Measurements from ENCODE around the gene PLXNA3.
"Not testable (repeated sequence)": the region's sequence is repeated elsewhere in the genome, so short reads cannot be mapped to it uniquely, and the experiment has no call there.

The PLXNA3 gene

DNA sequence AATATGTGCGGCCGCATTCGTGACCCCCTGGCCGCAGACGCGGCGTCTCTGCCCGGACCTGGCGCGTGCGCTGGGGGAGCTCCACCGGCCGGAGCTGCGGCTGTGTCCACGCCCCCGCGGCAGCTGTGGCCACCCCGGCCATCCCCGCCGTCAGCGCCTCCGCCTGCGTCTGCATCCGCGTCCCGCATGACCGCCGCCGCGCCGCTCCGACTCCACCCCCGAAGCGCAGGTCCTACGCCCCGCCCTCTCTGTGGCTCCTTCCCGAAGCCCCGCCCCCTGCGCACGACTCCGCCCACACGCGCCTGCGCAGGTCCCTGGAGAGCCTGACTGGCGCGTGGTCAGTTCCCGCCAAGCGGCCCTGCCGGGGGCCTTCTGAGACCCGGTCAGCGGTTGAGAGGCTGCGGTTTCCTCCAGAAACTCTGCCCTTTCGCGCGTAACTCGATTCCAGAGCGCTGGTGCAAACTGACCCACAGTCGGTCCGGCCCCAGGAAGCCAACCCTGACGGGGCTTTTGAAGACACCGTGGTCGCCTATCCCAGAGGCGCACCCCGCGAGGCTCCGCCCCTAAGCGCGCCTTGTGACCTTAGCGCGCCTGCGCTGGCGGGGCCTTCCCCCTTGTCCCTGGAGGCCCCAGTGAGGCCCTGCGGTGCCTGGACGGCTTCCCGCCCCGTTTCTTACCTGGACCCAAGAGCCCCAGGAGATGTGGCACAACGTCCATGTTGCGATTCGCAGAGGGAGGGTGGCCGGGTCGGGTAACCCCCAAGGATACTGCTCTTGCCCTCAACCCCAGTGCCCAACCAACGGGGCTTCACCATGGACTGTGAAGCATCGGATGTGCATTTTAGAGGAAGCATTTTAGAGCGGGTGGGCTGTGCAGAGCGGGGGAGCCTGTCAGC, 20.9 kb downstream of the PLXNA3 start, which contains the start of gene LAGE3:
Gene LAGE3 (minus strand): TSS at position 554 of the 895 bp plus-strand sequence. CDS start 366 bp downstream, at position 188.
- DNase-seq (ENCODE audit: low read depth in 2 of 2), result peak; percentile 87 to 91

- no peak for DNase-seq (ENCODE audit: low read depth in 2 of 2)
Measured at GRCh38 chrX:154481195-154481594, 23.1 kb downstream of the PLXNA3 start.

DNA sequence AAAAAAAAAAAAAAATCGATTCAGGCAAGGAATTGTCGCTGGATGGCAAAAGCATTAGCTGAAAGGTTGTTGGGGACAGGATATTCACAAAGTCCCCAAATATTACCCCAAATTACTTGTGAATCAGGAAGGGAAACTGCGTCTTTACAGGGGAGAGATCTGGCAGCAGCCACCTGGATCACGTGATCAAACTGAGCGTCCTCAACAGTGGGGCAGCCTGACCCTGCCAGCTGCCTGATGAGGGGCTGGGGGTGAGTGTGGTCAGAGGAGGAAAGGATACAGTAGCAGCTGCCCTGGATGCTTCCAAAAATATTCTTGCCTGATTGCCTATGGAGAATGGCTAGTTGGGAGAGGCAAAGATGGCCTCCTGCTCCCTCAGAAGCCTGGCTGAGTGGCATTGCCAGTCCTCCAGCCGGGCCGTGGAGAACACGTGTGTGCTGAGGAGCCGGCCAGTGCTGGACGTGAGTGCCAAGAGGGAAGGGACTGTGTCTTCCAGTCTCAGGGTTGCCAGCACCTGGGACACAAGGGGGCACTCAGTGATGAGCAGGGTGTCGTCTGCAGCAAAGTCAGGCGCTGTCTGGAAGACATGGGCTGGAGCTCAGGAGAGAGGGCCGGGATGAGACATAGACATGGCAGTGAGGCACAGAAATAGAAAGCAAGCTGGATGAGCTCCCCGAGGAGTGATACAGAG, 24.0 kb downstream of the PLXNA3 start:
- no peak for DNase-seq (ENCODE audit: low read depth in 2 of 2)

DNA sequence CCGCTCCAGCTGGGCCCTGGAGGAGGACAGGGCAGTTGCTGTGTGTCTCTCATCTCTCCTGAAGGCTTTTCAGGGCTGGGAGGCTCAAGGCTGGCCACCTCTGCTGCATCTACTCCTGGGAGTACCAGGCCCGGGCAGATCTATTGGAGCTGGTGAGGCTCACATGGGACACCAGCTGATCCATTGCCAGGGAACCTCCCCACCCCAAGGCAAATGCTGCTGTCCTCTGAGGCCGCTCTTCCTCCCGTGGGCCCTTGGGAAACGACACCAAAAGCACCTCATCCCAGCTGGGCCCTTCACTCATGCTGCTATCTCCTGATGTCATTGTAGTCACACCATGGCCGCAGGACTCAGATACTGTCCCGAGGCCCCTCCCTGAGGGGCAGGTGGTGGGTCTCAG, 24.7 kb downstream of the PLXNA3 start:
- no peak for DNase-seq (ENCODE audit: low read depth in 2 of 2)

DNA sequence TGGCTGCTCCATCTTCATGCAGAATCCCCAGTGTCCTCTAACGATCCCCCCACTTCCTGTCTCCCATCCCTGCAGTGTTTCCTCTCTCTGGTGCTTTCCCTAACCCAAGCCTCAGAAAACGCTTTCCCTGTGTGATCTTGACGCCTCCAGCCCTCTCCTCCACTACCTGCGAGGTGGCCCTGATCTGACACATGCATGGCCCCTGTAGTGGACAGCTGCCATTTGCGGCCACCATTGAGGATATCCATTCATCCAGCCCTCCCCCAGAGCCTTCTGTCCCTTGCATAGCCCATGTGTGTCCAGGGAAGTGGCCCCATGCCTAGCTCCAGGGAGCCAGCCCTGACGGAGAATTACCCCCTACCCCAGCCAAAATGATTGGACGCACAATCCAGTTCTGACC, 25.2 kb downstream of the PLXNA3 start:
- no peak for DNase-seq (ENCODE audit: low read depth in 2 of 2)

DNA sequence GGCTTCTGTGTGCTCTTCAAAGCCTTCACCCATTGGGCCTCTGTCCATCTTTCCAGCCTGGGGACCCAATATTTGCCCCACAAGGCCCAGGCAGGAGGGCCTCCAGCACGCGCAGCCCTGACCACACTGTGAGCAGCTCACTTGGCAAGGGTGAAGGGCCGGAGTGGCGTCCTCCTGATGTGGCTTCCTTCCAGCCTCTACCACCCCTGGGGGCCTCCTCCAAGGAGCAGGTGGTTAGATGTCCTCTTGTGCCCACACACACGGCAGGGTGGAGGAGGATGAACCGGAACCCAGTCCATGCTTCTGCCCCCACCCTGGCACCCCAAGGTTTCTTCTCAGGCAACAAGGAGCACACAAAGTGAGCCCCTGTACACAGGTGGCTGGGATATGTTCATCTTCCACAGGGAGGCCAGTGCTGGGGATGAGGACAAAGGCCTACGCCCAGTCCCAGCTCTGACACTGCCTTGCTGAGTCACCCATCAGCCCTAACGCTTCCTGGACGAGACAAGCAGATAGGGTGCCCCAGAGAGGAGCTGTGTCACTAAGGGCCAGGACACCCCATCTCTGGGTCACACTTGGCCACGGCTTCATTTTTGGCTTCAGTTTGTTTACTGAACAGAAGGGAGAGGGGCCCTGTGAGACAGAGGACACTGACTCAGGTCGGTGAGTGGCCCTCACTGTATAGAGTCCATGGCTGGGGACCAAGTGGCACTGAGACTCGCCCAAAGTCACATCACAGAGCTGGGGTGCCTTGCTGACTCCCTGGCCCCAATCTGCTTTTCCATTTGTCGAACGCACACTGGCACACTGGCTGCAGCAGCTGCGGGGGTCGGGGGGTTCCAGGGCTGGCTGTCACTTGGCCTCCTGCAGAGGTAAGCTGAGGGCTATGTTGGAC, 26.4 kb downstream of the PLXNA3 start:
- DNase-seq (ENCODE audit: low read depth in 2 of 2), result no peak

DNA sequence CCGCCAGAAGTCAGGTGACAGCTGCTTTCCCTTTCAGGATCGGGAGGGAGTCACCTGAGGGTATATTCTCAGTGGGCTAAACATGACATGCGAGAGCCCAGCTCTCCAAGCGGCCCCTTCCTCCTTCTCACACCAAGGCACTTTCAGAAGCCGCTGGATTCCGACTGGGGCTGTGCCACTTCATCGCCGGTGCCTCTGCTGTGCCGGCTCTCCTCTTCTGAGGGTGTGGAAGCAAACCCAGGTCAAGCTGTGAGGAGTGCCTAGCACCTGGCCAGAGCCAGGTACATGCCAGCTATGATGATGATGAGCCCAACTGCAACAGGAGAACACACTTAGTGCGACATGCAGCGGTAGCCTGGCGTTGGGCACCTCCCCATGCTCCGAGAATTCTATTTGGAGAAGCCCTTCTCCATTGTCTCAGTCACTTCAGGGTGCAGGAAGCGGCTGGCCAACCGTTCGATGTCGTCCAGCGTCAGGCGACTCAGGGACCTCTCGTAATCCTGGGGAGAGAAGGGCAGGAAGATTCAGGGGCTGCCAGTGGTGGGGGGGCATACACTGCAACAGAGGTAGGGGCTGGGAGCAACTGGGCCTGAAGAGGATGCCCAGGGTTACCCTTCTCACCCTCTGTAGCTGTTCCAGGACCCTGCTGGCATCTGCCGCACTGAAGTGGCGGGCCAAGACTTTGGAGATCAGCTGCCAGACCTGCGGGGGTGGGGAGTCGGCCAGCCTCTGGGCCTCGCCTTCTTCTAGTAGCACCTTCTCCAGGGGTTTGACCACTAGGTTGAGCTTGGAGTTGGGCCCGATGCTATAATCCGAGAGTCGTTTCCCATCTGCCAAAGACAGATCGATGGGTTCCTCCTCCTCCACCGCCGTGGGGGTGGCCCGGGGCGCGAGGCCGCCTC, 27.3 kb downstream of the PLXNA3 start:
- no peak for DNase-seq (ENCODE audit: low read depth in 2 of 2)

DNA sequence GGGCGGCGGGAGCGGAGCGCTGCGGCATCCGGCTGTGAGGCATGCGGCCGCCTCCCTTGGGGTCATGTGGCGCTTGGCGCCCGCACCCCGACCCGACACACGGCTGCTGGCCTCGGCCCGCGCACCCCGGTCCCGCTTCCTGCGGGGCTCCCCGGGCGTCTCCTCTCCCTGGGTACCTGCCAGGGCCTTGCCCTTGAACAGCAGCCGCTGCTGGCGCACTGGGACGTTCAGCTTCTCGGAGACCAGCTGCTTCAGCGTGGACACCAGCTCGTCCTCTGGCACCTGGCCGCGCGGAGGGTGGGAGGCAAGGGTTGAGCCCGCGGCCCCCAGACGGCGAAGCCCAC, 27.9 kb downstream of the PLXNA3 start:
- DNase-seq (ENCODE audit: low read depth in 2 of 2), result no peak

DNA sequence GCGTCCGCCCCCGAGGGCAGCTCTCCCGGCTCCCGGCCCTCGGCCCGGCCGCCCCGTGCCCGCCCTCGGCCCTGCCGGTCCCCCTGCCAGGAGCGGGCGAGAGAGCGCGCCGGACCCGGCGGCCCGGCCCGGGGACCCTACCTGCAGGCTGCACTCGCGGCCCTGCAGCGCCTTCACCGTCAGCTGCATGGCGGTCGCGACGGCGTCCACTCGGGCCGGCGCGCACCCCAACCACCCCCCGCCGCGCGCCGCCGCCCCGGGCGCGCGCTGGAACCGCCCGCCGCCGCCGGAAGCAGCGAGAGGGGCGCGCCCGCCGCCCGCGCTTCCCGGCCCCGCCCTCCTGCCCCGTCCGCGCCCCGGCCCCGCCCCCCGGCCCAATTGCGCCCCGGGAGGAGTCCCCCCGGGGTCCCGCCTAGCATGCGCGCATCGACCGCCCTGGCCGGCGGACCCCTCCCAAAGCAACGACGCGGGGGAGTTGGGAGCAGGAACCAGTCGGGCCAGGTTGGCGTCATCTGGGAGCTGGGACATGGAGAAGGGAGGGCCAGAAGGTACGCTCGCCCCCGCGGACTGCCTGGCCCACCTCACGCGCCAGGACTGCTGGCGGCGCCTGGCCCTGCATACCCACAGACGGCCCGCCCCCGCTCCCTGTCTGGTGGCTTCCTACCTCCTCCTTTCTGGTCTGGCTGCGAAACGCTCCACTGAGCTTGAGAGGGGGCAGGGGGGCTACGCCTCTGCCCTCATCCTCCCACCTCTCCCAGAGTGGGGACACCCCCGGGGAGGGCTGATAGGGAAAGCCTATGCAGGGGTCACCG, 28.5 kb downstream of the PLXNA3 start, which contains the start of gene UBL4A:
Gene UBL4A (minus strand): TSS at position 220 of the 812 bp plus-strand sequence. CDS start 31 bp downstream, at position 189.
- DNase-seq (ENCODE audit: low read depth in 2 of 2), result peak in 1 of 2 donors; percentile 27

DNA sequence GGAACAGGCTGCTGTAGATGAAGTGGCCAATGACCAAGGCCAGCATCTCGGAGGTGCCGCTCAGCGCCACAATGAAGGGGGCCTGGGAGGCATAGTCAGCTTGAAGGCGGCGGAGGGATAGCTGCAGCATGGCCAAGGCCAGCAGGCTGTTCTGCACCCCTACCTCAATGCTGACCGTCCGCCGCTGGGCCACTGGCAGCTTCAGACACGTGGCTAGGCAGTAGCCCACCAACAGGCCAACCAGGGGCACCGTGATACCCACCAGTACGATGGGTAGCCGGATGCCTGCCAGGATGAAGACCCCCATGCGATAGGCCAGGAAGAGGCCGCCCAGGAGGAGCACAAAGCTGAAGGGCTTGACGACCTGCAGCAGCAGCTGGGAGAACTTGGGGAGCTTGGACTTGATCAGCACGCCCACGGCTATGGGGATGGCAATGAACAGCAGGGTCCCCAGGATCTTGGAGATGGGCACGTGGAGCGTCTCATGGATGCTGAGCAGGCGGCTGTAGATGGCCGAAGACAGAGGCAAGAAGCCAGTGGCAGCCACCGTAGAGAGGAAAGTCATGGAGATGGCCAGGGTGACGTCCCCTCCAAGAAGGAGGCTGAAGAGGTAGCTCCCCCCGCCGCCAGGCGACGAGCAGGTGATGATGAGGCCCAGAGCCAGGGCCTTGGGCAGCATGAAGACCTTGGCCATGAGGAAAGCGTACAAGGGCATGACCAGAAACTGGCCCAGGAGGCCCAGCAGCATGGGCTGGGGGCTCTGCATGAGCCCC, 29.6 kb downstream of the PLXNA3 start:
- DNase-seq (ENCODE audit: low read depth in 2 of 2), result no peak

GRCh38 chrX:154488336-154489075, 30.4 kb downstream of the PLXNA3 start:
- DNase-seq (ENCODE audit: low read depth in 2 of 2), result no peak

DNA sequence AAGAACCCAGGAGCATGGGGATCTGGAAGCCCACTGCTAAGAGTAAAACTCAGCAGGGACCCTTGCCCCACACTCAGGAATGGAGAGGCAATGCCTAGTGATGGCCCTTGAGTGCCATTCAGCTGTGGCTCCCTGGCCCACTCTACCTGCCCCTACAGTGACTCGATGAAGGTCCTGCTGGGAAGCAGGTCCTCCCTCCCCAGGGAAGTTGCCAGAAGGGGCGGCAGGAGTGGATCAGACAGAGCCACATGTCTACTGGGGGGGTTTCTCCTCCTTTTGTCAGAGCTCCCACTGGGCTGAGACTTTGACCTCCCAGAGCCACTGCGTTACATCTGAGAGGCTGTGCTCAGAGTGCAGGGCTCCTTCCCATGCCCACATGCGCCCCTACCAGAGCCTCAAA, 31.1 kb downstream of the PLXNA3 start:
- DNase-seq (ENCODE audit: low read depth in 2 of 2), result no peak

DNA sequence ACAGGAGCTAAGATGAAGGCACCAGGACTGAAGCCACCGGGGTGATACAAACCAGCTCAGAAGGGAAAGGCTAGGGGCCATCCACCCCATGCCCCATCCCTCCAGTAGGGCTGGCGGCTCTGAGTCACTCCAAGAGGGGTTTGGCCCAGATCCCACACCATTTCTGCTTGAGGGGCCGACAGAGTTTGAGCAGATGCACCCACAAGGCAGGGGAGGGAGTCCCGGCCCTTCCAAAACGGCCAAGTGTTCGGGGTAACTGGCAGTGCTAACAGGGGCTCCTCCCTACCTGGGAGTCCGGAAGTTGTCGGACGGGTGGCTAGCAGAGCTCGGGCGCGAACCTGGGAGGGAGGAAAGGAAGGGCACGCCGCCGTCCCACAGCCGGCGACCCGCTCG, 31.9 kb downstream of the PLXNA3 start:
- no peak for DNase-seq (ENCODE audit: low read depth in 2 of 2)

- DNase-seq (ENCODE audit: low read depth in 2 of 2), result peak; percentile 66 to 76
Measured at GRCh38 chrX:154490414-154491083, 32.5 kb downstream of the PLXNA3 start, which contains the start of gene SLC10A3. TSS of gene SLC10A3 (minus strand) at chrX:154490629. CDS start at chrX:154488940, 1,689 bp downstream.

DNA sequence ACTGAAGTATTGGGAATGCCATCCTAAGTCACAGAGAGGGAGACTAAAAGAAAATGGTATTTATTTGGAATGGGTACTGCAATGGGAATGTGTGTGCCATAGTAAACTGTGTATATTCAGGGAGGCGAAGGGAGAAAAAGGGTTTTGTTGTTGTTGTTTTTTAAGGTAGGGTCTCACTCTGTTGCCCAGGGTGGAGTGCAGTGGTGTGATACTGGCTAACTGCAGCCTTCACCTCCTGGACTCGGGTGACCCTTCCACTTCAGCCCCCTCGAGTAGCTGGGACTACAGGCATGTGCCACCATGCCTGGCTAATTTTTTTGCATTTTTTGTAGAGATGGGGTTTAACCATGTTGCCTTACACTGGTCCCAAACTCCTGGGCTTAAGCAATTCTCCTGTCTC, 36.6 kb downstream of the PLXNA3 start:
- DNase-seq (ENCODE audit: low read depth in 2 of 2), result no peak

- DNase-seq (ENCODE audit: low read depth in 2 of 2), result no peak
Measured at GRCh38 chrX:154495472-154495922, 37.4 kb downstream of the PLXNA3 start.

GRCh38 chrX:154496591-154497137, 38.6 kb downstream of the PLXNA3 start:
- DNase-seq (ENCODE audit: low read depth in 2 of 2), result not testable (repeated sequence)
